DMS153 (cell line): ENCODE data around the gene DHX32.

Source experiments
- DNase-seq: peaks from one replicate; lab custom pipeline; 2025; lab: John Stamatoyannopoulos, UW

The DHX32 gene

DNA sequence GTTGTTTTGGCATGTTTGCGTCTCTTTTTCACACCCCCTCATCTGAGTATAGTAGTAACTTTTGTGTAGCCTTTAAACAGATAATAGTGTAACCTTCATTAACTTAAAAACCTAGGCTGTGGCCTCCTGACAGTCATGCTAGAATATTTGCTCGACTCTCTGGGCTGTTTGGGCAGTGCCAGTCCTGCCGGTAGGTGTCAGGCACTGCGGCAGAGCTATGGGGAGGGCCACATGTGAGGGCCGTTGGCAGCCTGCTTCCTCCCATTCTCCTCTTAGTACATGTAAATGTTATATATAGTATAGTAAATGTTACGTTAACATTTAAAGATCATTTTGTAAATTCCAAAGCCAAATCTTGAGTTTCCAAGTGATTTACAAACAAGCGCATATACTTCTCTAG, 31.6 kb downstream of the DHX32 start:
- no peak for DNase-seq

DNA sequence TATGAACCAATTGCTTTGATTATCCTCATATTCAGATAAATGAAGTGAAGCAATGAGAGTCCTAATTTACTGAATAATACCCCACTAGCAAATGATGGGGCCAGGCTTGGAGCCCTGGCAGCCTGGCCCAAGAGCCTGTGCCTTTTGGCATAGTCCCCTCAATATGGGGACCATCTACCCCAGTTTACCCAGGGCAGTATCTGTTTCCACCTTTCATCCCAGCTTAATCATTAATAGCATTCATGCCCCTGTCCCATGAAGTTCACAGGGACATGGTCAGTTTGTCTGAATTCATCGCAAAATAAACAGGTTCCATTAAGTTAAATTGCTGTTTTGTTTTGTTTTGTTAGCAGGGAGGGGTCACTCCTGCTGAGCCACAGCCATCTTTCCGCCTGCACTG, 32.2 kb downstream of the DHX32 start:
- no peak for DNase-seq

DNA sequence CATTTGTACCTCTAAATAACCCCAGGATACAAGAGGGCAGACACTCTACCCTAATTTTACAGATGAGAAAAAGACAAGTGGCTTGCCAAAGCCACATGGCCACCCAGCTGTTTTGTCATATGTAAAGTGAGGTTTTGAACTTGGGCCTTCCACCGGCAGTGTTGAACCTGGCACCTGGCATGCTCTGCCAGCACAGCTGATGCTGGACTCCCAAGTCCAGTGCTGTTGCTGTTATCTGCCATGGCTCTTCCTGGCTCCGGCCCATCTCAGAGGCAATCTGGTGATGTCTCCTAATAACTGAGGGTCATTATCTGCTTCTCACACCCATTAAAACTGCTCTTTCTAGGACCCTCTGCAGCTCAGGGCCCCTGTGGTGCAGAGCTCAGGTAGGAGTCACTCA, 32.7 kb downstream of the DHX32 start:
- DNase-seq: no peak

DNA sequence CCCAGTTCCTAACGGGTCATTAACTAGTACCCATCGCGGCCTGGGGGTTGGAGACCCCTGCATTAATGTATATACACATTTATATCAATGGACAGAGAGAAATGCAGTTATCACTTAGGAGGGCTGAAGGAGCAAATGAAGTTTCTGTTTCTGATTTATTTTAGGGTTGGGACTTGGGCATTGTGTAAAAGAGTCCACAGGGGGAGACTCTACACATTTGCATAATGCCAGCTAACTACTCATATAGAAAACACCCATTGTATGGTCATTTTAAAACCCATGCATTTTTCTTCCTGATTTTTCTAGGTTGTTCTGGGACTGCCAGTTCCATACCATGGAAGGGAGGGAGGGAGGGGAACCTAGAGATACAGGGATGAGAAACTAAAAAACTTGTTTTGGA, 34.2 kb downstream of the DHX32 start:
- no peak for DNase-seq

DNA sequence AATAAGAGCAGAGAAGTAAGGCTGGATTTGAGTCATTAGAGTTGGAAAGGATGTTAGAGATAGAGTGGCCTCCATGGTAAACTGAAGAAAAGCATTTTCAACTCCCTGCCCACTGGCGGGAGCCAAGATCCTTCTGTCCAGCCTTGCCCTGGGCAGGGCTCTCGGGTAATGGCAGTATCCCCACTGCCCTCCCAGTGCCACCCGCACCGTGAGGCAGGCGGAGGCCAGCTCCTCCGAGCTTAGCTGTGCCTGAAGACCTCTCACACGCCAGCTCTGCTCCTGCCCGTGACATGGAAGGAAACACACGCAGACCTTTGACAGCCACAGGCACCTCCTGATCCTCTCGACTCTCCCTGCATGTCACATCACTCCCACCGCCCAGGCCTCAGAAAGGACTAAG, 35.5 kb downstream of the DHX32 start:
- DNase-seq: no peak

DNA sequence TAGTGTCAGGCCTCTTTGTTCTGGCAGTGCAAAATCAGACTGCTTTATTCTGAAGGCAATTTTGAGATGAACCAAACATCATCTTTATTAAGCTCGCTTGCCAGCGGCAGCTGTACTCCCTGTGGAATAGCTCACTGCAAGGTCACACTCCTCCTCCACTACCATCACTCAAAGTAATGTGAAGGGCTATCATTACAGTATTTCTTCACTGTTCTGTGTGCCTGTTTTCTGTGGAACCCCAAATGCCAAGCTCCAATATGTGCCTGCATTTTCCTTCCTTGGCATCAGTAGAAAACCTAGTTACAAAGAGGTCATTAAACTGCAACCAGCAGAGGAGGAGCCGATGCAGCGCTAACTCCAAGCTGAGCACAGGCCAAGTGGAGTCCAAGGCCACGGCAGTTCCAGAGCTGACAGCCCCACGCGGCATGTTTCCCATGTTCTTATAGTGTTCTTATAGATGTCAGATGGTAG, 36.3 kb downstream of the DHX32 start:
- DNase-seq: no peak

DNA sequence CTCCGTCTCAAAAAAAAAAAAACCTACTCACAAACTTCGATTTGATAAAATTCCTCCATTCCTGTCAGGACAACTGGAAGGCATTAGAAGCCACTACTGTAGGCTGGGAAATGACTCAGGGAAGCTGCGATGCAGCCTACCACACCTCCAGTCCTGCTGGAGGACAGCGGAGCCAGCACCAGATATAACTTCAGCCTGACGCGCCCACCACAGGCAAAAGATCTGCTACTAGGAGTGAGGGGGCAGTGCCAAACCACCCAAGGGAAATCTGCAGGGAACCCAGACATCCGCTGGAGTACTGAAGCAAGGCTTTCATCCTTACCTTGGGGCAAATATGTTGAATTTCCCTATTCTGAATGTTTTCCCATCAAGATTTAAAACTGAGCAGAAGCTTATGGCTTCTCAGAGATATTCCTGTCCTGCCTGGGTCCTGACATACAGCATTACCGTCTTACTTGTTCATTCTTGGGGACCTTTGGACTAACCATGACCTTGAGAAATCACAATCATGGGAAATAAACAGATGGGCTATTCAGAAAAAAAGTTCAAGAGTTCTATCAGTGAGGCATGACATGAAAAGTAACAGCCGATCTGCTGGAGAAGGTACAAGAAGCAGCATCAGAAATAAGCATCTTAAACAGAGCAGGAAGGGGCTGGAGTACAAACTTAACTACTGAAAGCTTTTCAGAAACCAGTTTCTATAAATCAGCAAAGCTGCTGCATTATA, 37.3 kb downstream of the DHX32 start:
- no peak for DNase-seq

DNA sequence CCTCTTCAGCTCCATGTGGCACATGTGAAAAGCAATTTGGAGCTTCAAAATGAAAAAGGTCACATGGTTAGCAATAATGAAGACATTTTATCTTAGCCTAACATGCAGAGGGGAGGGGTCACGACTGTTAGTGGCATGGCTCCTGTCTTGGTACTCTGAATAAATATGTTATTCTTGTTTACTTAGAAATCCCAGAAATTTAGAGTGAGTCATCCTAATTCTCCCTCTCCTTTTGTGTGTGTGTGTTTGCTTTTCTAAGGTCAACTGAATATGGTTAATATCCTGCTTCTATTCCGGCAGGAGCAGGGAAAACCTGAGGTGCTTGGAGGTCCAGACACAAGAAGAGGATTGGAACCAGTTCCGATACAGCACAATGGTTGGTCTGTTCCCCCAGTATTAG, 40.1 kb downstream of the DHX32 start:
- DNase-seq: peak; percentile 34

DNA sequence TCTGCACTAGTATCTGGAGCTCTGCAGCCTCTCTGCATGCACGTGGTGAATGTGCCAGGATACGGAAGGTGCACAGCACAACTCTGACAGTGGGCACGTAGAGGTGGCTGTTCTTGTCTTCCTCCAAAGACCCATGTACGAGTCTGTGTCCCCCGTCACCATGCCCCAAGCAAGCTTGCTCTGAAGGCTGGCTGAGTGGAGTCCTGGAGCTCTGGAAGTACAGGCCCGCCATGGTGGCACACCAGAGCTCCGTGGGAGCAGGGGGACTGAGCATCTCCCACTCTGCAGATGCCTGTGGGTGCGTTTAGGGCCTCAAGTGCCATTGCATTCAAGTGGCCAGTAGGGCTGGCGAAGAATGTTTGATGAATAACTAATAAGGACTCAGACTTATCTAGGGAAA, 40.7 kb downstream of the DHX32 start:
- no peak for DNase-seq

DNA sequence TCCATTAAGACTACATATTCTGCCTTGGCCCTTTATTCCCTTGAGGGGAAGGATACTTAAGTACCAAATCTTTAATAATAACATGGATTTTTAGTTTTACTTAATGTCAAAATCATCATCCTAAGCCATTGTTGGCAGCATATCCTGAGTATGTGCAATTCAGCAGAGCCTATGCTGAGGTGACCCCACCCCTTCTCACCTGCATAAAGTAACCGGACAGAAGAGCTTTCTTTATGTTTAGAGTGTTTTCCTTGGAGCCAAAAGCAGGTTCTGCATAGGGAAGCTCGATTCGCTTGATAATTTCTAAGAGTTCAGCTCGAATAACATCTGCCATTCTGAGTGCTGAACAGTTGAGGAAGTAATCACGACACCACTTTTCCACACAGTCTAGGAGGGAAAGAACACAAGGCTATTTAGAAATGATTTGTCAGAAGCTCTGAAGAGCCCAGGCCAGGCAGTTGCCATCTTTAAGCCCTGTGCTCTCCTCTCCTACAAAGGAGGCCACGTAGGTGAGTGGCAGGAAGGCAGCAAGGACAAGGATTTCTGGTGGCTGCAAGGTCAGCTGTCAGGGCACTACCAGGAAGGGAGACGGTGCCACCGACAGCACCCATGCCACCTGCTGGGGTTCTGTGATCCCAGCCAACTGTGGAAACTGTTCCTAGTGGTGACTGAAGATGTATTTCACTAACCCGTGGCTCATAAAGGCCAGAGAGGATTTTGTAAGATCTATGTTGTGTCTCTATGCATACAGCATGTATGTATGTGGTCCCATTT, 42.1 kb downstream of the DHX32 start:
- DNase-seq: peak; percentile 27

DNA sequence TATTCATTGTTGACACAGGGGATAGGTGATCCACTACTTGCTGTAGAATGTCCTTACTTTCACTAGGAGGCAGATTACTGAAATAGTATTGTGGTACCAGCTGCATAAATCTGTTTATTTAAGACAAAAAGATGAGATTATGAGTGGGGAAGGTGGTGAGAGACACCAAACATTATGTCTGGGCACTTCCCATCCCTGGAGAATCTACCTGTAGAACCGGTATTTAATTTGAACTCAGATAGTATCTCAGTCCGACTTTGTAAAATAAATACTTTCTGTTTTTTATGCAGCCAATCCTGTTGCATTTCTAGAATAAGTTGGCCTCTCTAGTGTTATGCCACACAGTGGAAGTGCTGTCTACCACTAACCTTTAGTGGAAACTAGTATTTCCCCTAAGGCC, 44.3 kb downstream of the DHX32 start:
- DNase-seq: no peak

DNA sequence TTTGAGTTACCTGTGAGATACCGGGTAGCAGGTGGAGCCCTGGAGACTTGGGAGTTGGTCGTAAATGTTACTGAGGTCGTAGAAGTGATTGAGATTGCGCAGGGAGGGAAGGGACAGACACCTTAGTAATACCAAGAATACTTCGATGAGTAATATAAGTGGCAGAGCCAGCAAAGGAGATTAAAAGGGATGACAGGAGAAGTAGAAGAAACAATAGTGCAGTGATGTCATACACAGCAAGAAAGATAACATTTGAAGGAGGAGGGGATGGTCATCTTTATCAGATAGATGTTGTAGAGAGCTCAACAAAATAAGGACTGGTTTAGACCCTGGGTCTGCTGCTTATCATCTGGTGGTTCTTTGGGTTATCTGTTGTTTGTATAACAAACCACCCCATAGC, 52.8 kb downstream of the DHX32 start:
- DNase-seq: no peak

DNA sequence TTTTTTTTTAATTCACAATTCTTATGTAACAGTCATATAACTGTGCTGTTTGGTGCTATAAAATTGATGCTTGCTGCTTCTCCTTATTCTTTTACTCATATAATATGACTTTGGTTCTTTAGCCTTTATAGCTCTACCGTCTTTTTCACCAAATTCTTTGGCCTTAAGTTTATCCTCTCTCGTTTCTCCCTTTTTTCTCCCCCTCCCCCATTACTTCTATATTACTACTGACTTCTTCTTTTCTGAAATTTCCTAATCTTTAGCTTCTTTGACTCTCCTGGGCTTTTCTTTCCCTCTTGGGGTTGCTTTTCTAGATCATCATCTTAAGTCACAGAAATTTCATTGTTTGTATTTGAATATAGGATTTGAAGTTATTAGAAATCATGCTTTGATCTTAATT, 54.0 kb downstream of the DHX32 start:
- no peak for DNase-seq

DNA sequence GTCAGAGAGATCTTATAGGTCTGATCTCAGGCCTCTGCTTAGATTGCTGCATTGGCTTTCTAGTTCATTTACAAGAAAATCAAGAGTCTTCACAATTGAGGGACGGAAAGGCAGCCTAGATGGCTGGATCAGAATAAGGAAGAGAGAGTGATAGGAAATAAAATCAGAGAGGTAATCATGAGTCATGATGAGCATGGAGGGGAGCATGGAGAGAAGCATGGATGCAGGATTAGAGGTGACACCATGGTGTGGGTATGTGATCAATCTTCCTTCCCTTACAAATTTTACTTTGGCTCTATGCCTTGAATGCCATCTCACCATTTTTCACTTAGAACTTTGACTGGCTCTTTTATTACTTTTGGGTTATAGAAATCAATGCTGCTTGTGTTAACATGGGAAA, 56.4 kb downstream of the DHX32 start:
- no peak for DNase-seq

DNA sequence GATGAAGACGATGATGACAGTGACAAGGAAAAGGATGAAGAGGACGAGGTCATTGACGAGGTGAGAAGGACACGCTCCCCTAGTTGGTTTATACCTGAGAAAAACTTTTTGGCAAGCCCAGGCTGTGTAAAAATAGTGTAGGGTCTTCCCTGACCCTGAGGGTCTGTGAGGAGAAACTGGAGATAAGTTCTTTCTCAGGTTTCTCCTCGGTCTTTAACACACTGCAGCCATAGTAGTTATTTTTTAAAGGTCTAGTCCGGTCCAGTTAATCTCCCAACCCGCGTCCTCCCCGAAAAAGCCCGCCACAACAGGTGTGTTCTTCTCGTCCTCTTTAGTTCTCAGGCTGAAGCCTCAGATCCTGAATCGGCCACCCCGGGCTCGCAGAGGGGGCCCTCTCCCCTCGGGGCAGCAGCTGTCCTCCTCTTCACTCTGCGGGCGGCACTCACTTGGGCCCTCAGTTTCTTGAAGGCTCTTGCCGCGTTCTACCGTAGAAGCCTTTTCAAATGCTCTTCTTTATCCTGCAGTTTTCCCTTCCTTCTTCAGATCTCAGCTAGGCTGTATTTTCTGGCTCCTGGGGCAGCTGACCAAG, 57.3 kb downstream of the DHX32 start:
- no peak for DNase-seq

DNA sequence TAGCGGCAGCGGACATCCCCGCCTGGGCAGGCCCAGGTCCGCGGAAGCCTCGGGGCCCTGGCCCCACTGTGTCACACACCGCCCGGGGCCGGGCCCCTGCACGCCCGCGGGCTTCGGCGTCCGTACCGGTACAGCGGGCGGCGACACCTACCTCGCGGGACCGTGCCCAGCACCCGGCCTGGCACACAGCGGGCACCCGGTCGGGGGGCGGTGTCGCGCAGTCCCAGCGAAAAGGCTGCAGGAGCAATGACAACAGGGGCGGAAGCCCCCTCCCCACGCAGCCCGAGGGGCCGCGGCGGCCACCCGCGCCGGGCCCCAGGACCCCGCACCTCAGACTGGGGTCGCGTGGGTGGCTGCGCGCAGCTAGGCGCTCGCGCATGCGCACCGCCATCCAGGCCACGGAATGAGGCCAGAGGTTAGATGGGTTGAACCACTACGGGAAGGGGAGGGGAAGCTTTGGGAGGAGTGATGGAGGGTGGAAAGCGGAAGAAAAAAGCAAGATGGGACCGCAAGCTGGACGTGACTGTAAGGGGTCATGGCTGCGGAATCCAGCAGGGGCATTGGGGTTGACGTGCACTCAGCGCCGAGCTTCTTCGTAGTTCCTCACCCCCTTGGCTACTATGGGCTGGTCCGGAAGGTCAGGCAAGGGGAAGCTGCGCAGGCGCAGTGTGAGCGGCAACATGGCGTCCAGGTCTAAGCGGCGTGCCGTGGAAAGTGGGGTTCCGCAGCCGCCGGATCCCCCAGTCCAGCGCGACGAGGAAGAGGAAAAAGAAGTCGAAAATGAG, 58.0 kb downstream of the DHX32 start, which contains the start of the genes BCCIP and UROS:
BCCIP (plus strand) TSS at position 669 of the 785 bp plus-strand sequence; CDS start at position 681, 12 bp downstream.
UROS (minus strand) TSS at position 381 of the 785 bp plus-strand sequence. CDS start 6,759 bp downstream, outside the sequence.
- DNase-seq: peak; percentile 79

DNA sequence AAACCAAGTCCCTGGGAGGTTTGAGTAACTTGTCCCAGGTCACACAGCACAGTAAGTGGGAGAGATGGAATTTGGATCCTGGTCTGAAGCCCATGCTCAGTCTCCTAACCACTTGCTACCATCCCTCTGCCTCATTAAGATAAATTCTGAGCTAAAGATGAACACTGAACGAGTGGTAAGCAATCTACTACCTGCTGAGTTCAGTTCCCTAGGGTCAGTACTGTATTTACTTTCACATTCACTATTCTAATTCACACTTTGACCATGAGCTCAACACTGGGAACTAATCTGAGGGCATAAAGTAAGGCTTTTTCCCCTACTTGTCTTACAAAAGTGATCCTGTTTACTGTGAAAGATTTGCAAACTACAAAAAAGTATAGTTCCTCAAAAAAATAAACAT, 60.4 kb downstream of the DHX32 start:
- no peak for DNase-seq

DNA sequence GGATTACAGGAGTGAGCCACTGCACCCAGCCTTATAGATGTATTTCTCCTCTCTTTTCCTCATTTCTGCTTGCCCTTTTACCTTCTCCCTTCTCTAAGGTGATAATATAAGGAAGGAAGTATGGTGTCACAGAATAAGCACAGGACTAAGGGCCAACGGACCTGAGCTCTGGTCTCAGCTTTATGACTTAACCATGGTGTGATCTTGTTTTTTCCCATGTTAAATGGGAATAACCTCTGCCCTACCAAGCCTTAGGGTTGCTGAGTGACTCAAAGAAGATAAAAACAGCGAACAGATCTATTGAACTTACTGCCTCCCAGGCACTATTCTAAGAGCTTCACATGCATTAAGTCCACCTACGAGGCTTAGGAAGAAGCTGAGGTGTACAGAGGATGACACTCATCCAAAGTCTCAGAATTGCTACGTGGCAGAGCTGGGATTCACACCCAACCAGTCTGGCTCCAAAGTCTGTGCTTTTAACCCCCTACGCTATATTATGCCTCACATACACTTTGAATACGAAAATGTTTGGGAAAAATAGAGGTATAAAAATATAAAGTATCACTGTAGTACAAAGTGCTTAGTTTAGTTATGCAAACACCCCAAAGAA, 63.6 kb downstream of the DHX32 start:
- no peak for DNase-seq

DNA sequence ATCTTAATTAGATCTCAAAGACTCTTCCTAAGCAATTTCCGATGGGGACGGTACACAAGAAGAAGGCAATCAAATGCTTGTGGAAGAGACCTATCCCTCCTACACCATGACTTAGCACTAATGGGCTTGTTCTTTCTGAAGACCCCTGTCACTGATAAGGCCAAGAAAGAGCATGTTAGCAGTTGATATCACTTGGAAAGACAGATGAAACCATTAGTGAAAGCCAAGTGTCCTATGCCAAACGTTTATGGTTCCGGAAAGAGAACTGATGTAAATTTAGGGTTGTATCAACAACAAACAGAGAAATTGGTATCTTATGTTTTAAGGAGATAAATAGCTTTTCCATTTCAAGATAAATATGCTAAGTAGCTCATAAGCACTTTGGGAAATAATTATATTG, 64.5 kb downstream of the DHX32 start:
- no peak for DNase-seq

DNA sequence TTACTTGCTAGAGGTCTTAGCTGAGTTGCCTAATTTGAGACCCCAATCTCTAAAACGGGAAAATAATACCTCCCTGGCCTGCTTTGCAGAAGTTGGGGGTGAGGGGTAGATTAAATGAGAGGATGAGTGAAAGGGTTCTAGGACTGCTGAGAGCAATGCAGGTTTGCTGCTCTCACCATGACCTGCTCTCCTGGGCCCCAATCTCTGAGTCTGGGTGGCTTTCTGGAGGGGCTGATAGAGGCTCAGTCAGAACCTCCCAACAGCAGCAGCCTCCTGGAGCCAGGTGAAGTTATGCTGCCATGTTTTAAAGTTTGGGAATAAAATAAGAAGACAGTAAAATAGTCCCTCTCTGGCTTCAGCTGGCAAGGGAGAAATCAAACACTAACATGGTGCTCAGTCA, 65.3 kb downstream of the DHX32 start:
- DNase-seq: no peak

DNA sequence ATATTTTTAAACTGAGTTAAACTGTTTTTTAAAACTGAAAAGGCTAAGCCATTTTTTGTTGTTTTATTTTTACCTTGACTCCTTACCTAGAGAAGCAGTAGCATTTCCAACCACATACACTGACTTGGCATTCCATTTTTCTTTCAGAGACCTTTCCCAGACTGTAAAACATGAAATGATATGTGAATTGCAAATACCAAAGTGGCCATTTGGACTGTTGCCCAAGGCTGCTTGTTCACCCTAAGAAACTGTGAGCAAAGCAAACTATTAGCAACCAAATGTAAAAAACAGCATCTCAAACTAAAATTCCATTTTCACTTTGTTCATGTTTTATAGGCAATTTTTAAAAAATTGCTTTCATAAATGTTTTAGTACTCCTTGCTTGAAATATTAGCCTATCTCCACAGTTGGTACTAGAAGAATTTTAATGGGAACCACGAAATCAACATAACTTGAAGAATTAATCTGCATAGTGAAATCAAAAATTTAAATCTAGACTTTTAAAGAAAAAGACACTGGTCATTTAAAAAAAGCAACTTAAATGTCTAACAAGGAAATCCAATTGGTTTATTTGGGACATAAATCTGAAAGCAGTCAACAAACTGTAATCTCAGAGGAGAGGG, 68.9 kb downstream of the DHX32 start:
- DNase-seq: no peak
